ACC112 (cell line): ENCODE measurements around the gene GPR161.

Experiments used
- H2AFZ ChIP-seq: fragments of 200-600 bp; sonication (generic); one replicate; pipeline ENCODE4 v1.6.0; 2017; ENCODE audit warnings: antibody characterized with exemption, low read length; ENCODE audit not compliant: unreplicated experiment
- H3K27ac ChIP-seq: fragments of 200-600 bp; sonication (generic); 2 replicates; pipeline ENCODE4 v1.5.1; 2014; ENCODE audit warnings: low read depth, mild to moderate bottlenecking, antibody characterized with exemption, low read length, moderate library complexity
- H3K27me3 ChIP-seq: fragments of 200-600 bp; sonication (generic); 2 replicates; pipeline ENCODE4 v1.6.1; 2014; ENCODE audit warnings: mild to moderate bottlenecking, antibody characterized with exemption, low read length, moderate library complexity, mixed read lengths; ENCODE audit not compliant: insufficient read depth
- H3K36me3 ChIP-seq: fragments of 200-600 bp; sonication (generic); 2 replicates; pipeline ENCODE4 v1.6.1; 2016; ENCODE audit warnings: mild to moderate bottlenecking, antibody characterized with exemption, low read length, moderate library complexity, mixed read lengths; ENCODE audit not compliant: insufficient read depth
- H3K4me1 ChIP-seq: fragments of 200-600 bp; sonication (generic); one replicate; pipeline ENCODE4 v1.6.1; 2016; ENCODE audit warnings: low read length, mixed read lengths; ENCODE audit not compliant: insufficient read depth, unreplicated experiment, control insufficient read depth
- H3K4me3 ChIP-seq: fragments of 200-600 bp; sonication (generic); 2 replicates; pipeline ENCODE4 v1.5.1; 2014; ENCODE audit warnings: mild to moderate bottlenecking, low read depth, low read length
- H3K79me2 ChIP-seq: fragments of 200-600 bp; sonication (generic); one replicate; pipeline ENCODE4 v1.6.0; 2016; ENCODE audit warnings: low read length; ENCODE audit not compliant: control insufficient read depth, unreplicated experiment, insufficient read depth

Gene GPR161

DNA sequence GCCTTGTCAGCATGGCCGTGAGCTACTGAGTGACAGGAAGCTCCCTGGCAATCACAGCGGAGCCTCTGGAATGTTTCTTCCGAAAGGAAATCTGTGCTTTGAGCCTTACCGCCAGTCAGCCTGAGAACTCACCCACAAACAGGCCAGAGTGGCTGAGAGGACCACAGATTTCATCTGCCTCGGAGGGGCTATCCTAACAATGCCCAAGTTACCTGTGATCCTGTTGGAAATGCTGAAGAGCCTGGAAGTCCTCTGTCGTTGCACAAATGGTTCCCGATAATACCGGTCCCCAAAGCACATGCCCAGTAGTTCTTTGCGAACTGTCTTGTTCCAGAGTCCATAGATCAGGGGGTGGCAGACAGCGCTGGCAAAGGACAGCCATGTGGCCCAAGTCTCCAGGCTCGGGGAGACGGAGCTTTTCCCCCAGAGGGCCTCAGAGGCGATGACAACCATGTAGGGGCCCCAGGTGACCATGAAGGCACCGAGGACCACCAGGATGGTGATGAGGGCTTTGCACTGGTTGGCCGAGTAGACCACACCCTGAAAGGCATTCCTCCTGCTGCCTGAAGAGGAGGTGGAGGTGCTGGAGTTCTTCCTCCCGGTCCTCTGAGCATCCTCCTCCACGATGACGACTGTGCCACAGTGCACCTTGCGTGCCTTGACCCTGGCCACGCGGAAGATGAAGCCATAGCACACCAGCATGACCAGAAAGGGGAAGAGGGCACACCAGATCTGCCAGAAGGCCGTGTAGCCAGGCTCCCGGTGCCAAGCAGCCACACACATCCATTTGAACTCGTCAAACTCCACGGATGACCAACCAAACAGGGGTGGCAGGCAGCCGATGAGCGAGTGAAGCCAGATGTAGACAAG is 40.2 kb downstream of the GPR161 start:
- no peaks in the 10 kb centered on the region for H3K4me1 ChIP-seq
- H2AFZ ChIP-seq: no peak overlapping the region
- no peak overlapping the region for H3K4me3 ChIP-seq
- H3K27me3 ChIP-seq: no peaks in the 10 kb centered on the region
- no peaks in the 10 kb centered on the region for H3K79me2 ChIP-seq
- H3K27ac ChIP-seq: no peak overlapping the region
- H3K36me3 ChIP-seq: no peaks in the 10 kb centered on the region

DNA sequence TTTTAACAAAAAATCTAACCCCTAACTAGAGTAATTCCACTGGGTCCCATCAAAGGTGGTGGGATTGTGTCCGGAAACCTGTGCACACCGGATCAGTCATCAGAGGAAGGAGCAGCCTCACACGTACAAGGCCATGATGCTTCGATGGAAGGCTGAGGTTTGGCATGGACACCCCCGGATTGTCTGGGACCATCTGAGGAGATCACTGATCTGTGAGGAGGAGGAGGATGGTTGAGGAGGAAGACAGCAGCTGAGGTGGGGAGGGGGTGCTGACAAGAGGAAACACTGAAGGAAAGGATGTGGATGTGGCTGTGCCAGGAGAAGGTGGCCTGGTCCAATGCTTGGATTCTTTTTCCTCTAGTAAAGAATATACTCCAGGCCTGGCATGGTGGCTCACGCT is 41.3 kb downstream of the GPR161 start:
- H2AFZ ChIP-seq: no peak overlapping the region

GRCh38 chr1:168093616-168094015 is 43.1 kb downstream of the GPR161 start:
- no peak overlapping the region for H3K27ac ChIP-seq
- H3K79me2 ChIP-seq: no peaks in the 10 kb centered on the region
- no peaks in the 10 kb centered on the region for H3K36me3 ChIP-seq
- peaks cover 8% of the 10 kb centered on the region for H3K4me1 ChIP-seq
- H3K27me3 ChIP-seq: no peaks in the 10 kb centered on the region
- H3K4me3 ChIP-seq: no peak overlapping the region
- no peak overlapping the region for H2AFZ ChIP-seq

More for the DNA sequence above, 41.3 kb downstream of the GPR161 start:
- no peaks in the 10 kb centered on the region for H3K36me3 ChIP-seq
- H3K79me2 ChIP-seq: no peaks in the 10 kb centered on the region
- no peak overlapping the region for H3K4me3 ChIP-seq
- H3K27ac ChIP-seq: no peak overlapping the region
- H3K27me3 ChIP-seq: no peaks in the 10 kb centered on the region
- no peaks in the 10 kb centered on the region for H3K4me1 ChIP-seq

GRCh38 chr1:168092566-168093355 is 44.0 kb downstream of the GPR161 start:
- H3K79me2 ChIP-seq: no peaks in the 10 kb centered on the region
- no peak overlapping the region for H3K27ac ChIP-seq
- no peak overlapping the region for H3K4me3 ChIP-seq
- no peaks in the 10 kb centered on the region for H3K27me3 ChIP-seq
- H2AFZ ChIP-seq: no peak overlapping the region
- no peaks in the 10 kb centered on the region for H3K36me3 ChIP-seq
- H3K4me1 ChIP-seq: peaks cover 8% of the 10 kb centered on the region

GRCh38 chr1:168091720-168092550 is 44.8 kb downstream of the GPR161 start:
- no peaks in the 10 kb centered on the region for H3K79me2 ChIP-seq

GRCh38 chr1:168091063-168091462 is 45.7 kb downstream of the GPR161 start:
- H2AFZ ChIP-seq: no peak overlapping the region
- H3K27me3 ChIP-seq: no peaks in the 10 kb centered on the region
- H3K4me3 ChIP-seq: no peak overlapping the region
- H3K36me3 ChIP-seq: no peaks in the 10 kb centered on the region
- no peaks in the 10 kb centered on the region for H3K79me2 ChIP-seq
- H3K27ac ChIP-seq: no peak overlapping the region
- peaks cover 8% of the 10 kb centered on the region for H3K4me1 ChIP-seq

More at GRCh38 chr1:168091720-168092550, 44.8 kb downstream of the GPR161 start:
- Histone ChIP-seq H3K27ac (no peak overlapping the region), H3K4me1 (peaks cover 8% of the 10 kb centered on the region), H3K27me3 (no peaks in the 10 kb centered on the region), H3K36me3 (no peaks in the 10 kb centered on the region), H2AFZ (no peak overlapping the region), H3K4me3 (no peak overlapping the region)

GRCh38 chr1:168090395-168090794 is 46.3 kb downstream of the GPR161 start:
- H3K27ac ChIP-seq: no peak overlapping the region
- H3K79me2 ChIP-seq: no peaks in the 10 kb centered on the region
- H3K36me3 ChIP-seq: peaks cover 2% of the 10 kb centered on the region; the same call in 1 of the 2 replicates
- peaks cover 8% of the 10 kb centered on the region for H3K4me1 ChIP-seq
- no peaks in the 10 kb centered on the region for H3K27me3 ChIP-seq
- H2AFZ ChIP-seq: no peak overlapping the region
- no peak overlapping the region for H3K4me3 ChIP-seq

DNA sequence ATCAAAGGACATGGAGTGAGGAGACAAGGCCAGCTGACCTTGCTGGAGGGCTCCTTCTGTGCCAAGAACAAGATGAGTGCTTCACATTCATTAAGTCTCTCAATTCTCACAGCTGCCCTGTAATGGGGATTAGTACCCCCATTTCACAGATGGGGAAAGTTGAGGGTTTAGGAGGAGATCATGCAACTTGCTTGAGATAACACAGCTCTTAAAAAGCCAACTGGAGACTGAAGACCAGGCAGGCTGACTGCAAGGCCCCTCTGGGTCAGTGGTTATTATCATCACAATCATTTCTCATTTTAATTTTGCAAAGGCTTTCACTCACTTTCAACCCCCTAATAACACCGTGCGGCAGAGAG is 46.8 kb downstream of the GPR161 start:
- no peak overlapping the region for H3K27ac ChIP-seq
- H2AFZ ChIP-seq: no peak overlapping the region
- H3K79me2 ChIP-seq: no peaks in the 10 kb centered on the region
- no peaks in the 10 kb centered on the region for H3K27me3 ChIP-seq
- H3K36me3 ChIP-seq: peaks cover 2% of the 10 kb centered on the region; the same call in 1 of the 2 replicates
- peaks cover 8% of the 10 kb centered on the region for H3K4me1 ChIP-seq
- H3K4me3 ChIP-seq: no peak overlapping the region

- H3K27me3 ChIP-seq: no peaks in the 10 kb centered on the region
- H3K27ac ChIP-seq: no peak overlapping the region
- H3K4me1 ChIP-seq: peaks cover 8% of the 10 kb centered on the region
- no peaks in the 10 kb centered on the region for H3K79me2 ChIP-seq
- H2AFZ ChIP-seq: no peak overlapping the region
- peaks cover 2% of the 10 kb centered on the region; the same call in 1 of the 2 replicates for H3K36me3 ChIP-seq
- no peak overlapping the region for H3K4me3 ChIP-seq
These were observed 47.3 kb downstream of the GPR161 start for GRCh38 chr1:168089326-168089978.
